Endothelial cell of umbilical vein (primary cell): Measurements from ENCODE around the gene KNTC1. TPM values are rescaled to one million over a fixed set of nuclear protein-coding genes. Genes with fewer than 3 reads are reported as not detected.

Experiments
- BruUV-seq: library from RNA; stranded (reverse); fragments of 400-500 nt; replicated peaks from 2 replicates; lab custom pipeline; 2021; lab: Mats Ljungman, UMichigan
- CTCF ChIA-PET: fragments of 300-600, 350-600 bp; sonication (Branson Sonifier 250); formaldehyde crosslinking; loops from one replicate; lab custom pipeline; 2021; ENCODE audit warnings: antibody characterized with exemption, inconsistent platforms; lab: Charles Lee
- POLR2A ChIA-PET: fragments of 300-600, 350-600 bp; sonication (Branson Sonifier 250); formaldehyde crosslinking; loops from one replicate; lab custom pipeline; 2021; ENCODE audit warnings: antibody characterized with exemption, inconsistent platforms; lab: Charles Lee
- DNase-seq: peaks from one replicate; pipeline ENCODE4 v3.0.0-alpha.2; 2011; ENCODE audit warnings: low read depth, low spot score
- FAIRE-seq: peaks from 2 replicates; lab custom pipeline; 2011; peaks lifted over from hg19 to GRCh38; lab: Jason Lieb, UNC
- H2AFZ ChIP-seq: 2 replicates; pipeline ENCODE4 v1.6.0; 2012; ENCODE audit warnings: low read depth, low read length, control low read depth, inconsistent platforms
- H3K27ac ChIP-seq: 2 replicates; pipeline ENCODE4 v1.5.1; 2011; ENCODE audit warnings: low read depth, mild to moderate bottlenecking, control low read depth, low read length, moderate library complexity; ENCODE audit not compliant: insufficient read depth
- H3K27me3 ChIP-seq, 2 experiments: 2 replicates each; pipeline versions ENCODE4 v1.6.0 to v1.6.1; 2011; ENCODE audit warnings: low read length in 2 of 2, mixed read lengths in 1 of 2; ENCODE audit not compliant: control insufficient read depth in 2 of 2, insufficient read depth in 2 of 2
- H3K36me3 ChIP-seq, 2 experiments: 2 replicates in 1 of 2; 3 replicates in 1 of 2; pipeline ENCODE4 v1.5.1; 2011; ENCODE audit warnings: low read length in 2 of 2, mild to moderate bottlenecking in 1 of 2, moderate library complexity in 1 of 2; ENCODE audit not compliant: control insufficient read depth in 2 of 2, insufficient read depth in 2 of 2; ENCODE audit errors: extremely low read depth in 1 of 2
- H3K4me1 ChIP-seq: 3 replicates; pipeline ENCODE4 v1.5.1; 2011; ENCODE audit warnings: mild to moderate bottlenecking, low read length; ENCODE audit not compliant: control insufficient read depth, insufficient read depth; ENCODE audit errors: extremely low read depth
- H3K4me2 ChIP-seq: 2 replicates; pipeline ENCODE4 v1.6.1; 2011; ENCODE audit warnings: low read length, control low read depth, mixed read lengths; ENCODE audit not compliant: insufficient read depth
- H3K4me3 ChIP-seq, 3 experiments: fragments of 200-600 bp in 1 of 3; sonication (generic), shearing (Covaris generic) in 1 of 3; replicated peaks in 1 of 3; 2 replicates each; pipeline ENCODE4 v1.5.1; 2011 to 2016; ENCODE audit warnings: control low read depth in 3 of 3, low read length in 3 of 3, mild to moderate bottlenecking in 2 of 3, inconsistent platforms in 1 of 3, low read depth in 1 of 3, moderate library complexity in 1 of 3; ENCODE audit not compliant: insufficient read depth in 1 of 3
- H3K79me2 ChIP-seq: 2 replicates; pipeline ENCODE4 v1.6.0; 2012; ENCODE audit warnings: low read length, inconsistent platforms; ENCODE audit not compliant: control insufficient read depth, insufficient read depth
- H3K9ac ChIP-seq: replicated peaks from 2 replicates; pipeline ENCODE3; 2011; ENCODE audit warnings: low read length, control low read depth; ENCODE audit not compliant: insufficient read depth; ENCODE audit errors: extremely low read depth
- H3K9me1 ChIP-seq: replicated peaks from 3 replicates; pipeline ENCODE4 v1.6.0; 2011; ENCODE audit warnings: mild to moderate bottlenecking, low read length; ENCODE audit not compliant: control insufficient read depth, insufficient read depth; ENCODE audit errors: extremely low read depth
- H3K9me3 ChIP-seq: replicated peaks from 2 replicates; pipeline ENCODE4 v1.5.1; 2012; ENCODE audit warnings: low read length, inconsistent platforms; ENCODE audit not compliant: control insufficient read depth, insufficient read depth
- H4K20me1 ChIP-seq: replicated peaks from 2 replicates; pipeline ENCODE3; 2011; ENCODE audit warnings: mild to moderate bottlenecking, low read length; ENCODE audit not compliant: control insufficient read depth, insufficient read depth; ENCODE audit errors: extremely low read depth
- CTCF ChIP-seq, 2 donors: IDR thresholded peaks; 1 replicate in 1 of 2; 2 replicates in 1 of 2; pipeline ENCODE4 v1.5.1; 2011; ENCODE audit warnings: low read length in 2 of 2, mild to moderate bottlenecking in 2 of 2, moderate library complexity in 2 of 2, control low read depth in 1 of 2, inconsistent platforms in 1 of 2, low read depth in 1 of 2; ENCODE audit not compliant: insufficient read depth in 1 of 2; ENCODE audit errors: extremely low read depth in 1 of 2
- EZH2 ChIP-seq: IDR thresholded peaks from 2 replicates; pipeline ENCODE4 v1.6.1; 2012; ENCODE audit warnings: borderline replicate concordance, low read depth, mild to moderate bottlenecking, moderate library complexity, low read length, inconsistent platforms; ENCODE audit not compliant: severe bottlenecking
- FOS ChIP-seq: IDR thresholded peaks from 2 replicates; pipeline ENCODE4 v1.6.1; 2011; ENCODE audit warnings: mild to moderate bottlenecking, low read length, moderate library complexity, borderline replicate concordance; ENCODE audit not compliant: insufficient read depth
- GATA2 ChIP-seq: IDR thresholded peaks from 2 replicates; pipeline ENCODE4 v1.7.0; 2011; ENCODE audit warnings: low read depth, mild to moderate bottlenecking, moderate library complexity, mixed read lengths, low read length; ENCODE audit not compliant: insufficient read length, insufficient read depth
- JUN ChIP-seq: IDR thresholded peaks from 2 replicates; pipeline ENCODE4 v1.6.1; 2011; ENCODE audit warnings: borderline replicate concordance, low read depth; ENCODE audit not compliant: insufficient read length, insufficient read depth
- MAX ChIP-seq: IDR thresholded peaks from 2 replicates; pipeline ENCODE4 v1.6.1; 2011; ENCODE audit not compliant: insufficient read depth, insufficient read length
- MYC ChIP-seq: IDR thresholded peaks from one replicate; pipeline ENCODE4 v1.6.1; 2011; ENCODE audit warnings: mild to moderate bottlenecking, low read depth, low read length
- POLR2A ChIP-seq: IDR thresholded peaks from 2 replicates; pipeline ENCODE4 v1.6.1; 2012; ENCODE audit warnings: low read depth, mild to moderate bottlenecking, control low read depth, low read length
- POLR2AphosphoS5 ChIP-seq: IDR thresholded peaks from 2 replicates; pipeline ENCODE4 v1.6.1; 2012; ENCODE audit warnings: low read depth, mild to moderate bottlenecking, control low read depth, low read length, moderate library complexity; ENCODE audit not compliant: insufficient read depth
- dilution Hi-C: fragments of 300-500 bp; cut with MboI; formaldehyde crosslinking; loops from one replicate; pipeline ENCODE4 v1.15.0; 2019; ENCODE audit warnings: low sequenced_read_pairs; ENCODE audit not compliant: extremely low pct_ligation_motif_present
- intact Hi-C: fragments of 100-400 bp; cut with micrococcal nuclease; formaldehyde crosslinking; loops from one replicate; pipeline ENCODE4 v1.10.0; 2022
- polyA plus RNA-seq, 4 experiments: library from polyadenylated mRNA; depleted of rRNA in 3 of 4; stranded (reverse) in 3 of 4; unstranded in 1 of 4; fragments of >200 nt; gene quantifications; 2 replicates each; pipeline versions ENCODE4 v1.2.1 to v1.2.3, GENCODE V29; 2011 to 2012; ENCODE audit warnings: missing spikeins in 1 of 4
- total RNA-seq: library from RNA; stranded (reverse); gene quantifications from 2 replicates; pipeline ENCODE4 v1.2.3, GENCODE V29; 2021

Gene KNTC1
- total and polyA plus RNA-seq, 2 donors (not counting 3 experiments of a cell fraction or from before 2014, with no cell fraction given): 15.5 to 52.9 TPM

DNA sequence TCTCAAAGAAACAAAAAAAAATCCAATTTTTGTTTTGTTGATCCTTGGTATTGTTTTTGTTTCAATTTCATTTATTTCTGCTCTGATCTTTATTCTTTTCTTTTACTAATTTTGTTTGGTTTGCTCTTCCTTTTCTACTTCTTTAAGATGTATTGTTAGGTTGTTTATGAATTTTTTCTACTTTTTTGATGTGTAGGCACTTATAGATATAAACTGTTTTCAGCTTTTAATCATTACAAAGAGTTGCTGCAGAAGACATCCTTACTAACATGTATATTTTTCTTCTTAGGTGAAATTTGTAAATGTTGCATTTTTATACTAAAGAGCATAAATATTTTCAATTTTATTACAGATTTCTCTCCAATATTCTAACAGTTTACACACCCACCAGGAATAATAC is 69.8 kb downstream of the KNTC1 start:
- no peak overlapping the region for H3K9ac ChIP-seq
- H4K20me1 ChIP-seq: no peaks in the 10 kb centered on the region
- dilution Hi-C loops (no loop called here), intact Hi-C loops (no loop called here)
- no peak overlapping the region for H3K4me2 ChIP-seq
- ChIA-PET POLR2A (no interaction called here), CTCF (interaction anchor here (1.2 kb wide), 1 partner anchor 14 kb away, joined by 3 read pairs; no protein-coding TSS in a partner anchor)
- no peaks in the 10 kb centered on the region for H3K27me3 ChIP-seq
- no TSS peak for BruUV-seq
- no peak overlapping the region for H2AFZ ChIP-seq
- H3K27ac ChIP-seq: no peak overlapping the region
- H3K9me3 ChIP-seq: no peaks in the 10 kb centered on the region
- H3K4me3 ChIP-seq: no peak overlapping the region
- no peaks in the 10 kb centered on the region for H3K79me2 ChIP-seq
- H3K9me1 ChIP-seq: no peaks in the 10 kb centered on the region
- TF ChIP-seq MYC: no peak
- DNase-seq: no peak
- peaks cover 0 to 7% of the 10 kb centered on the region in 2 experiments for H3K36me3 ChIP-seq
- FAIRE-seq: no peak
- H3K4me1 ChIP-seq: no peaks in the 10 kb centered on the region

- dilution Hi-C loops (no loop called here), intact Hi-C loops (no loop called here)
- H3K27ac ChIP-seq: no peak overlapping the region
- H3K4me2 ChIP-seq: no peak overlapping the region
- no peak for DNase-seq
- no peaks in the 10 kb centered on the region for H3K4me1 ChIP-seq
- ChIA-PET CTCF (interaction anchor here (0.7 kb wide), 1 partner anchor 55 kb away, joined by 3 read pairs; no protein-coding TSS in a partner anchor), POLR2A (no interaction called here)
- no peak for FAIRE-seq
- H3K4me3 ChIP-seq: no peak overlapping the region
- no peaks in the 10 kb centered on the region for H3K9me3 ChIP-seq
- H3K79me2 ChIP-seq: no peaks in the 10 kb centered on the region
- no peaks in the 10 kb centered on the region for H4K20me1 ChIP-seq
- TF ChIP-seq POLR2AphosphoS5 (no peak), EZH2 (no peak), CTCF (IDR thresholded peaks at IDR 0.05; ENCODE audit: extremely low read depth in 1 of 2, insufficient read depth in 1 of 2, low read depth in 1 of 2, low read length in 2 of 2) (no peak), FOS (no peak), GATA2 (no peak), JUN (no peak), POLR2A (no peak), MAX (no peak), MYC (no peak)
- H3K27me3 ChIP-seq: no peaks in the 10 kb centered on the region
- H3K9ac ChIP-seq: no peak overlapping the region
- BruUV-seq: no TSS peak
- H3K36me3 ChIP-seq: peaks cover 1 to 5% of the 10 kb centered on the region in 2 experiments
- no peaks in the 10 kb centered on the region for H3K9me1 ChIP-seq
- no peak overlapping the region for H2AFZ ChIP-seq
Measured at GRCh38 chr12:122602456-122602855, 75.4 kb downstream of the KNTC1 start.
